ENCODE results near the gene SPON1.
"Not testable (repeated sequence)": the region's sequence is repeated elsewhere in the genome, so short reads cannot be mapped to it uniquely, and the experiment has no call there.

Gene SPON1

DNA sequence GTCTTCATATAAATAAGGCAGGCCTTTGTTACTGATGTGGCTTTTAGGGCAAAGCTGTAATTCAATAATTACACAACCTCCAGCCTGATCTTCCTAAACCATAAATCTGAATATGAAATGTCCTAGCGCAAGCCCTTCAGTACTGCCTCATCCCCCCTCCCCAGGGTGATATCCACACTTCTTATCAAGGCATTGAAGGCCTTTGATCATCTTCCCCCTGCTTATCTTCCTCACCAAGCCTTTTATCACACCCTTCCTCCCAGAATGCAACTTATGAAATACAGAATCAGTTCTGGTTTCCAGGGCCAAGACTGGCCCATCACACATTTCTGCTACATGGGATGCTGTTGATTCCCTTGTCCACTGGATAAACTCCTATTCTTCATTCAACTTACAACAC lies 12.1 kb downstream of the SPON1 start:
- TF ChIP-seq, protein P1, sequence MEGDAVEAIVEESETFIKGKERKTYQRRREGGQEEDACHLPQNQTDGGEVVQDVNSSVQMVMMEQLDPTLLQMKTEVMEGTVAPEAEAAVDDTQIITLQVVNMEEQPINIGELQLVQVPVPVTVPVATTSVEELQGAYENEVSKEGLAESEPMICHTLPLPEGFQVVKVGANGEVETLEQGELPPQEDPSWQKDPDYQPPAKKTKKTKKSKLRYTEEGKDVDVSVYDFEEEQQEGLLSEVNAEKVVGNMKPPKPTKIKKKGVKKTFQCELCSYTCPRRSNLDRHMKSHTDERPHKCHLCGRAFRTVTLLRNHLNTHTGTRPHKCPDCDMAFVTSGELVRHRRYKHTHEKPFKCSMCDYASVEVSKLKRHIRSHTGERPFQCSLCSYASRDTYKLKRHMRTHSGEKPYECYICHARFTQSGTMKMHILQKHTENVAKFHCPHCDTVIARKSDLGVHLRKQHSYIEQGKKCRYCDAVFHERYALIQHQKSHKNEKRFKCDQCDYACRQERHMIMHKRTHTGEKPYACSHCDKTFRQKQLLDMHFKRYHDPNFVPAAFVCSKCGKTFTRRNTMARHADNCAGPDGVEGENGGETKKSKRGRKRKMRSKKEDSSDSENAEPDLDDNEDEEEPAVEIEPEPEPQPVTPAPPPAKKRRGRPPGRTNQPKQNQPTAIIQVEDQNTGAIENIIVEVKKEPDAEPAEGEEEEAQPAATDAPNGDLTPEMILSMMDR (IDR thresholded peaks at IDR 0.05; ENCODE audit: insufficient read depth, low read depth, low read length, missing control alignments), result no peak
- no peak overlapping the region for H3K4me3 ChIP-seq (ENCODE audit: low read length)
- DNase-seq (ENCODE audit: low read depth), result no peak

DNA sequence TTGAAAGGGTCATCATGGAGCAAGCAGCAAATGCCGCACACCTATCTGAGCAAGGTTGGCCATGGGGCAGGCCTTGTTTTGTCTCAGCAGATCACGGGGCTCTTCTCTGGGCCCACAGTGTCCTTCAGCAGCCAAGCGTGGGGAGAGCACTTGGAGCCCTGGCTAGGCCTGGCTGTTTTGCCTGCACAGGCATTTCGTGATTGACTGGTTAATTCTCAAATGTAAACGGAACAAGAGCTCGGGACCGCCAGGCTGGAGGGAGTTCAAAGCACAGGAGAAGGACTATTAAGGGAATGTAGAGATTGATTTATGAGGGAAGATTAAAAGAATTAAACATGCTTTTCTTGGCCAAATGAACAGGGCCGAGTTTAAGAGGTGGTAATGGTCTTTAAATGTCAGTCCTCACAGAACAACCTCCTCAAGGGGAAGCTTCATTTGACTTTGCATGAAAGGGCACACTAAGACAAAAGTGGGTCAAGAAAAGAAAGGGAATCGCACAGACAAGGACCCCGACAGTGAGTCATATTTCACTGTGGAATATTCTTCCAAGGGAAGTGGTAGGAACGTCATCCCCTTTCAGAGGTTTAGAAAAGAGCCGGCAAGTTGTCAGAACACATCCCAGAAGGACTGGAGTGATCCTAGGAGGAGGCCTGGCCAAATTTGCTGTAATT lies 20.7 kb downstream of the SPON1 start:
- TF ChIP-seq, protein P1 (IDR thresholded peaks at IDR 0.05; ENCODE audit: insufficient read depth, low read depth, low read length, missing control alignments), result no peak
- no peak for DNase-seq (ENCODE audit: low read depth)

DNA sequence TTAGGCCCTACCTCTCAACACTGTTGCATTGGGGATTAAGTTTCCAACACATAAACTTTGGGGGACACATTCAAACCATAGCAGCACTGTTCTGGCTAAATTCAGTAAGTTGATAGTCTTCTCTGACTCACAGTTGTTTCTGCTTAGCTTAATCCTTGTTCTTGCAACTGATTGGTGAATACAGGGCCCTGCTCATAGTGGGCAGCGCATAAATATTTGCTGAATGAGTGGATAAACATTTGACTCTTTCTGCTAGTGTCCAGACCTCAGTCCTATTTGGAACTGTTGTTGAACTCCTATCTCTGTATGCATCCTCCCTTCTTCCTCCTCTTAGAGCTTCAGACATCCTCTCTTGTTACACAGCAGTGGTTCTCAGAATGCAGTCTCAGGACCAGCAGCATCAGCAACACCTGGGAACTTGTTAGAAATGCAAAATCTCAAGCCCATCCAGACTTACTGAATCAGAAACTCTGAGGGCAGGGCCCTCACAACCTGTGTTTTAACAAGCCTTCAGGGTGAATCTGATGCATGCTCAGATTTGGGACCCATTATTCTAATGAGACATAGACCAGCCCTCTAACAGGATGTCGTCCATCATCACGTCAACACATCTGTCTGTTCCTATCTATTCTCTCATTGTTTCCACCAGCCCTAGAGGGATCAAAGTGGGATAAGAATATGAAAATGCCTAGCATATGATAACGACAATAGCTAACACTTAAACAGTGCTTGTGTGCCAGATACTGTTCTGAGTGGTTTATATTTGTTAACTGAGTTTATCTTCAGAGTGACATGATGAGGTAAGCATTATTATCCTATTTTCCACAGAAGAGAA lies 22.3 kb downstream of the SPON1 start:
- no peak overlapping the region for H3K4me3 ChIP-seq (ENCODE audit: low read length)
- no peak for DNase-seq (ENCODE audit: low read depth)
- TF ChIP-seq, protein P1 (IDR thresholded peaks at IDR 0.05; ENCODE audit: insufficient read depth, low read depth, low read length, missing control alignments), result no peak

More for the DNA sequence above, 20.7 kb downstream of the SPON1 start:
- H3K4me3 ChIP-seq (ENCODE audit: low read length), result no peak overlapping the region

DNA sequence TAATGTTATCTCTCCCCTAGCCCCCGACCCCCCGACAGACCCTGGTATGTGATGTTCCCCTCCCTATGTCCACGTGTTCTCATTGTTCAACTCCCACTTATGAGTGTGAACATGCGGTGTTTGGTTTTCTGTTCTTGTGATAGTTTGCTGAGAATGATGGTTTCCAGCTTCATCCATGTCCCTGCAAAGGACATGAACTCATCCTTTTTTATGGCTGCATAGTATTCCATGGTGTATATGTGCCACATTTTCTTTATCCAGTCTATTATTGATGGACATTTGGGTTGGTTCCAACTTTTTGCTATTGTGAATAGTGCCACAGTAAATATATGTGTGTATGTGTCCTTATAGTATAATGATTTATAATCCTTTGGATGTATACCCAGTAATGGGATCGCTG lies 24.2 kb downstream of the SPON1 start:
- not testable (repeated sequence) for H3K4me3 ChIP-seq (ENCODE audit: low read length); DNase-seq (ENCODE audit: low read depth)

DNA sequence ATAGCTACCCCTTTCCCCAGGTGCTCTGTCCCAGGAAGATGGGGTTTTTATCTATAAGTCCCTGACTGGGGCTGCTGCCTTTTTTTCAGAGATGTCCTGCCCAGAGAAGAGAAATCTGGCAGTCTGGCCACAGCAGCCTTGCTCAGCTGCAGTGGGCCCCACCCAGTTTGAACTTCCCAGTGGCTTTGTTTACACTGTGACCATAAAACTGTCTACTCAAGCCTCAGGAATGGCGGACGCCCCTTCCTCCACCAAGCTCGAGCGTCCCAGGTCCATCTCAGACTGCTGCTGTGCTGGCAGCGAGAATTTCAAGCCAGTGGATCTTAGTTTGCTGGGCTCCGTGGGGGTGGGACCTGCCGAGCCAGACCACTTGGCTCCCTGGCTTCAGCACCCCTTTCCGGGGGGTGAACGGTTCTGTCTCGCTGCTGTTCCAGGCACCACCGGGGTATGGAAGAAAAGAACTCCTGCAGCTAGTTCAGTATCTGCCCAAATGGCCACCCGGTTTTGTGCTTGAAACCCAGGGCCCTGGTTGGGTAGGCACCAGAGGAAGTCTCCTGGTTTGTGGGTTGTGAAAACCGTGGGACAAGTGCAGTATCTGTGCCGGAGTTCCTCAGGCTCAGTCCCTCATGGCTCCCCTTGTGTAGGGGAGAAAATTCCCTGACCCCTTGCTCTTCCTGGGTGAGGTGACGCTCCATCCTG lies 29.8 kb downstream of the SPON1 start:
- DNase-seq (ENCODE audit: low read depth), result not testable (repeated sequence)

DNA sequence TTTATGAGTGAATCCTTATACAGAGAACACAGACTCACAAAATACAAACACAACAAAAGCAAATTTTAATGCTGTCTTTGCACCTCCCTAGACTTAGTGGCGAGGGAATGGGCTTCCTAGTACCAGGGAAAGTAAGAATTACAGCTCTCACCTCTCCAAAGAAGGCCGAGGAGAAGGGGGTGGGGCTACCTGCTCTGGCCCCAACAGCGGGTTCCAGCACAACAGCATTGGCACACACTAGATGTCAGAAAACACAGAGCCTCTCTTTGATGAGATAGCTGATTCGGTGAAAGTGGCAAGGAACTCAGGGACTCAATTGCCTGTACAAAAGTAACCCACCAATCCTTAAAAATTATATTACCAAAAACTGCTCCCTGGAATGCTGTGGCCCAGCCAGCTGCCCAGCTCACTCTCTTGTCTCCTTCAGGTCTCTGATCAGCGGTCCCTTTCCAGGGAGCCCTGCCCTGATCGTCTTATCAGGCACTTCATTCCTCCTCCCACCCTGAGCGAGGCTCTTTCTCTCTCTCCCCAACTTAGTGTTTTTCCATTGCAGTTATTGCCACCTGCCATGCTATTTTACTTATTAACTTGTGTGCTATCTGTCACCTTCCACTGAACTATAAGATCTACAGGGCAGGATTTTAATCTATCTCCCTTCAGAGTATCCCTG lies 30.7 kb downstream of the SPON1 start:
- H3K4me3 ChIP-seq (ENCODE audit: low read length), result no peak overlapping the region
- no peak for DNase-seq (ENCODE audit: low read depth)
- TF ChIP-seq, protein P1 (IDR thresholded peaks at IDR 0.05; ENCODE audit: insufficient read depth, low read depth, low read length, missing control alignments), result no peak

More for the DNA sequence above, 29.8 kb downstream of the SPON1 start:
- H3K4me3 ChIP-seq (ENCODE audit: low read length), result not testable (repeated sequence)

DNA sequence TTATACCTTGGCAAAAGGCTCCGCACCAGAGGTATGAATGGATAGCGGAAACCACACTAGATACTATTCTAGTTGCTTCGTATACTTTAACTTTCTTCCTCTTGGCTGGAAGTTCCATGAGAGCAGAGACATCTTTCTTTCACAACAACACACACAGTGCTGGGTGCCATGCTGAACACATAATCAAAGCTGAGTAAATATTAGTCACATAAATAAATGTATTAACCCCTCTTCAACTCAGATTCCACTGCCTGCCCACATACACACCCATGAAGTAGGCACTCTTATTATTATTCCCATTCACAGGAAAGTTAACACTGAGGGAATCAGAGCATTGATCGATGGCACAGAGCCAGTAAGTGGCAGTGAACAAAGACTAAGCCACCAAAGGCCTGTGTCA lies 35.4 kb downstream of the SPON1 start:
- DNase-seq (ENCODE audit: low read depth), result no peak
- TF ChIP-seq, protein P1 (IDR thresholded peaks at IDR 0.05; ENCODE audit: insufficient read depth, low read depth, low read length, missing control alignments), result no peak
- H3K4me3 ChIP-seq (ENCODE audit: low read length), result no peak overlapping the region

Data from epithelial cell of esophagus (primary cell).